ENCODE measurements around the gene THTPA. TPM values are rescaled to one million over a fixed set of nuclear protein-coding genes. Genes with fewer than 3 reads are reported as not detected.

THTPA gene
- total and polyA plus RNA-seq, 9 of the 15 experiments (the other 6 are each of a cell fraction or from before 2014, with no cell fraction given) = 2.4 to 8.7 (median 5.2) TPM

DNA sequence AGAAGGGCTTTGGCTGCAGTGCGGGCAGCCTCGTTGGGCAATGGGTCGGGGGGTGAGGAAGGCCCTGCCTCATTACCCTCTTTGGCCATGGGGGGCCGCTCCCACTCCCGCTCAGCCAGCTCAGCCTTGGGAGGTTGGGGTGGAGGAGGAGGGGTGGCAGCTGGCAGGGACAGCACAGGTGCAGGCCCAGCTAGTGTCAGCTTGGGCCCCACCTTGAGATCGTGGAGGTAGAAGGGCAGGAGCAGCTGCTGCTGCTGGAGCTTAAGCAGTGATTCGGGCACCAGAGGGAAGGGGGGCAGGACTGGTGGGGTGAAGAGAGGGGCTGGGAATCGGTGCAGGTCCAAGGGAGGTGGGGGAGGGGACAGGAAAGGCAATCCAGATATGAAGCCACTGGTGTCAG, 30.5 kb upstream of the THTPA start (continued):
- TF ChIP-seq PATZ1 (CRISPR knock-in tag; IDR thresholded peaks at IDR 0.05; ENCODE audit: borderline replicate concordance) (no peak), ZNF280B (CRISPR knock-in tag; IDR thresholded peaks at IDR 0.05) (no peak), ZNF3 (CRISPR knock-in tag; IDR thresholded peaks at IDR 0.05) (no peak), BRF2 (IDR thresholded peaks at IDR 0.05; ENCODE audit: borderline replicate concordance, insufficient read depth, insufficient read length) (no peak), ZNF384 (IDR thresholded peaks at IDR 0.05; ENCODE audit: low read depth, low read length) (no peak), XRCC4 (IDR thresholded peaks at IDR 0.05; ENCODE audit: extremely low read depth, insufficient read depth, insufficient read length) (no peak), GTF2A2 (tag; IDR thresholded peaks at IDR 0.05) (no peak), RBM14 (IDR thresholded peaks at IDR 0.05; ENCODE audit: borderline replicate concordance, insufficient read depth, low read depth, low read length) (no peak), PRPF4 (IDR thresholded peaks at IDR 0.05; ENCODE audit: insufficient read depth, low read depth, low read length, poor library complexity, severe bottlenecking) (no peak), YBX1 (IDR thresholded peaks at IDR 0.05) (no peak), WHSC1 (IDR thresholded peaks at IDR 0.05; ENCODE audit: low read length) (no peak), PML (IDR thresholded peaks at IDR 0.05; ENCODE audit: low read length) (no peak), NUFIP1 (IDR thresholded peaks at IDR 0.05; ENCODE audit: partially characterized antibody) (no peak)
- TF ChIP-seq, protein P1, sequence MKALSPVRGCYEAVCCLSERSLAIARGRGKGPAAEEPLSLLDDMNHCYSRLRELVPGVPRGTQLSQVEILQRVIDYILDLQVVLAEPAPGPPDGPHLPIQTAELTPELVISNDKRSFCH (CRISPR knock-in tag; IDR thresholded peaks at IDR 0.05) = no peak
- TF ChIP-seq, protein P1 (tag; IDR thresholded peaks at IDR 0.05) = no peak
